Measurements from ENCODE around the gene GFPT1.
"Not testable (repeated sequence)": the region's sequence is repeated elsewhere in the genome, so short reads cannot be mapped to it uniquely, and the experiment has no call there.

Gene GFPT1

DNA sequence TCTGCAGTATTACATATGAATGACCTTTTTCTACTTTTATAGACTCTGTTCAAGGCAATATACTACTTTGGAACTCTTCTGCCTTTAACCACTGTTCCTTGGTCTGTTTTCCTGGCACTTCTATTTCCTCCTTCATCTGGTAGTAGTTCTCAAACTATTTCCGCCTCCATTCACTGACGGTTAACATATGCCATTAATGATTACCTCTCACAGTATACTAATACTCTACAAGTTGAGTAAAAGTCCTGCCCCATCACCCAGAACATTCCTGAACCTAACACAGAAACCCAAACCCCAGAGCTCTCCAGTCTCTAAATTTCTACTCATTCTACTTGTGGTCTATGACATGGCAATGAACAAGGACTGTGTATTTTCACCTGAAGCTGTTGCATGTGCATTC, 4.5 kb downstream of the GFPT1 start:
- no peak for DNase-seq

DNA sequence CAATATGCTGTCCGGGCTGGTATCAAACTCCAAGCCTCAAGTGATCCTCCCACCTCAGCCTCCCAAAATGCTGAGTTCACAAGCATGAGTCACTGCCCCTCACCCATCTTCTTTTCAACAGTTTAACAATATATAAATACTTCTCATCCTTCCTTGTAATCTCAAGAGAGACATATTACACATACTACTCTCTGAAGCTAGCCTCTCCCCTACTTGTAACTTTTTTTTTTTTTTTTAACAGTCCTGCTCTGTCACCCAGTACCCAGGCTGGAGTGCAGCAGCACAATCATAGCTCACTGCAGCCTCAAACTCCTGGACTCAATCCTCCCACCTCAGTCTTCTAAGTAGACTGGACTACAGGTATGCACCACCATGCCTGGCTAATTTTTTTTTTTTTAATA, 5.7 kb downstream of the GFPT1 start:
- no peak for DNase-seq

DNA sequence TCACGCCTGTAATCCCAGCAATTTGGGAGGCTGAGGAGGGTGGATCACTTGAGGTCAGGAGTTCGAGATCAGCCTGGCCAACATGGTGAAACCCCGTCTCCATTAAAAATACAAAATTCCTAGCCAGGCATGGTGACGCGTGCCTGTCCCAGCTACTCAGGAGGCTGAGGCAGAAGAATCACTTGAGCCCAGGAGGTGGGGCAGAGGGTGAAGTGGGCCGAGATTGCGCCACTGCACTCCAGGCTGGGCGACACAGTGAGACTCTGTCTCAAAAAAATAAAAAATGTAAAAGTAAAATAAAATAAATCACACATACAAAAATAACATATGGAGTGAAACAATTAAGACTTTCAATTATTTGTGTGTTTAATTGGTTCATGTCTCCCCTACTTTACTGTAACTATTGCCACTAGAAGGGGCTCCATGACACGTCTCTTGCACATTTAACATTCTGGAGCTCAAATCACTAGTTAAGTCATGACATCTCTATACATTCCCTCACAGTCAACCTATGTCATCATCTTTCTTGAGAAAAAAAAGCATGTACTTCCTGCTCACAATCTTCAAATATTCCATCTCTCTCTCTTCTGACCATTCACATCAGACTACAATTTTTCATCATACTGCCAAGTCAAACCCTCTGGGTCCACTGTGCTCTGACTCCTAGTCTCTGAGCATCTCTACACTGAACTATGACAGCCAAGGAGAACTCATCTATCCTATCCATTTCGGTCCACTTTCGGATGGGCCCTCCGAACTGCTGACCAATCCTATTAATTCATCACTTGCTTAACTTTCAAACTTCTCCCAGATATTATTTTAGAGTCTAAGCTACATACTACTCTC, 6.7 kb downstream of the GFPT1 start:
- DNase-seq: no peak

DNA sequence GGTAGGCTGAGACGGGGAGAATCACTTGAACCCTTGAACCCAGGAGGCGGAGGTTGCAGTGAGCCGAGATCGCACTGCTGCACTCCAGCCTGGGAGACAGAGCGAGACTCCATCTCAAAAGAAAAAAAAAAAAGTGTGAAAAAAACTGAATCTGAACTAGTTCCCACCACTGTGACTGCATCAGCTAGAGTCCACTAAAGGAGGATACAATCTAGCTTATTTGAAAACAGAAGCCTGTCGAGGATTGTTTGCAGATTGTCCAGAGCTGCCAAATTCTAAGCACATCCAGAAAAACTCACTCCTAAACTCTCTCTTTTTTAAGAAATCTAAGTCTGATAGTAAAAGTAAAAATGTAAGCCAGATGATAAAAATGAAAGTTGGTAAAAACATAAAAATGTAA, 10.6 kb downstream of the GFPT1 start:
- no peak for DNase-seq

DNA sequence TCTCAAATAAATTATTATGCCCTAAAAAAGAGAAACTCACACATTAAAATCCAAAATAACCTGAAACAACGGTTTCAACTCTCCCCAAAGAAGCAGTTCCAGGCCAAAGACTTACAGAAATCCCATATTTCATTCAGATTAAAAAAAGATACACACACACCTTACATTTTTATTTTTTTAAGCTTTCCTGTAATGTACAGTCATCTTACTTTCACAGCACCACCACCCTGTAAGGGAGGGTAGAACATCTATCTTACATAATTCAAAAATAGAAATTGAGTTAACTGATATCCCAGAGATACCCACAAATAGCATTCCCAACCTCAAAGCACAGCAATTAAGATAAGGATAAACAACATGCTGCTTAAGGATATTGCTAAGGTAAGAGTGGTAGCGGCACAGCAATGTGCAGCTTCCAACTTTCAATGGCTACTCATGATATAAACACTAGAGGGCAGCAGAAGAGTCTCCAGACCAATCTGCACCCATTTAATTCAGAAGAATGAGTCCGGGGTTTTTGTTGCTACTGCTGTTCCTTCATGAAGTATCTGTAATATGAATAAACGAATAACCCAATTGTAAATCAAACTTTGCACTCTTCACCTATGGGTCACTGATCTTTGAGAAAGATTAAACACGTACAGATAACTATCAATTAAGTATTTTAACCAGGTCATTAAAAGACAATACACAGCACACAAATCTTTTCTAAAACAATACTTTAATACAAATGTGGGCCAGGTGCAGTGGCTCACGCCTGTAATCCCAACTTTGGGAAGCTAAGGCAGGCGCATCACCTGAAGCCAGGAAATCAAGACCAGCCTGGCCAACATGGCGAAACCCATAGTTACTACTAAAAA, 11.3 kb downstream of the GFPT1 start:
- DNase-seq: peak; percentile 57

DNA sequence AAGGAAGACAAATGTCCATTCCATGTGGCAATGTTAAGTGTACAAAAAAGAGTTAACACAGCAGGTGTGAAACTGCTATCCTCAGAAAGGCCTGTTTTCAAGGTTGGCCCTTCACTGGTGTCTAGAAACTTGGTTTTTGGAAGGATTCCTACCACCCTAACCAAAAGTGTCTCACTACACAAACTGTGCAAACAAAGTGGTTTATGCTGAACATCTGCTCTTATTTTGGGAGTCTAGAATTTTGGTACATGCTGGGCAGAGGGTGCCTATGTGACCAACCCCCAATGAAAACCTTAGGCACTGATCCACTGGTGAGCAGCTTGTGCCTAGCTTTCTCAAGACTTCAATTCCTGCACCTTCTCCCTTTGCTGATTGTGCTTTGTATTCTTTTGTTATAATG, 14.3 kb downstream of the GFPT1 start:
- DNase-seq: no peak

DNA sequence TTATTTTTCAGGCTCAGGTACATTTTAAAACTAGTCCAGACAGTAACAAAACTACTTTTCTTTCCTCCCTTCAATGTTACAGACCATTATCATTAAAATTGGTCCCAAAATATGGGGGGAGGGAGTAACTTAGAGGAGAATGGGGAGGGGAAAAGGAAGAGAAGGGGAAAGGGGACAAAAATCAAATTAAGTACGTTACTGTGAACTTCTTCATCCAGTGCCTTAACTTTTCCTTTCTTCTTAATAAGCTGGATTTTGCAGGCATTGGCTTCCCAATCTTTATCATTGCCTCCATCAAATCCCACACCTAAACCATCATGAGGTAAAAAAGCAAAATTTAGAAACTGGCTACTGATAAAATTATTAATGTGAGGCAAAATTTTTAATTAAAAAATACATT, 17.2 kb downstream of the GFPT1 start:
- DNase-seq: no peak

DNA sequence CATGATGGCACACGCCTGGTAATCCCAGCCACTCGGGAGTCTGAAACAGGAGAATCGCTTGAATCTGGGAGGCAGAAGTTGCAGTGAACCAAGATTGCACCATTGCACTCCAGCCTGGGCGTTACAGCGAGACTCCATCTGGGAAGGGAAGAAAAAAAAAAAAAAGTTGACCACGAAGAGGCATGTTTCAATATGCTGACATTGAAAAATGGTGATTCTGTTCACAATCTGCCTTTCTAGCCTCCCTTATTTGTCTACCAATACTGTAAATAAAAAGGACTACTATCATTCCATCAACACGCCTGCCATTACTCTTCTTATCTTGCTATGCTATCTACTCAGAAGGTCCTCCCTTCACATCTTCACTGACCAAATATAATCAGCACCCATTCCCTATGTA, 18.4 kb downstream of the GFPT1 start:
- no peak for DNase-seq

DNA sequence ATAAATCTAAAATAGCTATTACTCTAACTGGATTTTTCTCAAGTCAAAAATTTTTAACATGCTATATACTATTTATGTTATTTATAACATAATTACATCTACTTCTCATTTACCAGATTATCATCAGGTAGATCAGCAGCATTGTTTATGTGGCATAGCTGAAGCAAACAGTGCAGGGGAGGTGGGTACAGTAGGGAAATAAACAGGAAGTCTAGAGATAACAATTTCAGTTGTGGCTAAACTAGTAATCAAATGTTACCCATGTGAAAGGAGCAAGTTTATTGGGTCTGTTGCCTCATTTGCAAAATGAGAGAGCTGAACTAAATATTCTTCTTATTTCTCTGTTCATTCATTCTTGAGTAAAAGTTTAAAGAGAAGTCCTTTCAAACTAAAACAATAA, 27.7 kb downstream of the GFPT1 start:
- DNase-seq: no peak

DNA sequence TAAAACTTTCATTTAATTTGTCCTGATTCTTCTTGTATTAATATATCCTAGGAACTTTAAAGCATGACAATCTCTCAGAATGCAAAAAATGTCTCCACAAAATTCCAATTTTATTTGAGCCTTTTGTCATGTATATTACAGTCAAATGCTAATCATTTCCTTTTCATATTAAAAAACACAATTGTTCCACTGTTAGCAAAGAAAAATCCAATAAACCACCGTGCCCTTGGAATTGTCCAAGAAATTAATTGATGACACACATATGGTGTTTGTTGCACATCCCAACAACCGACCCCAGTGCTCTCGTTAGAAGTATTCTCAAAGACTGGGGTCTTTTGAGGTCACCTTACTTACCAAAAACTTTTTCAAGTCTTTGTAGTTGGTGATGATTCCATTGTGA, 28.1 kb downstream of the GFPT1 start:
- DNase-seq: no peak

DNA sequence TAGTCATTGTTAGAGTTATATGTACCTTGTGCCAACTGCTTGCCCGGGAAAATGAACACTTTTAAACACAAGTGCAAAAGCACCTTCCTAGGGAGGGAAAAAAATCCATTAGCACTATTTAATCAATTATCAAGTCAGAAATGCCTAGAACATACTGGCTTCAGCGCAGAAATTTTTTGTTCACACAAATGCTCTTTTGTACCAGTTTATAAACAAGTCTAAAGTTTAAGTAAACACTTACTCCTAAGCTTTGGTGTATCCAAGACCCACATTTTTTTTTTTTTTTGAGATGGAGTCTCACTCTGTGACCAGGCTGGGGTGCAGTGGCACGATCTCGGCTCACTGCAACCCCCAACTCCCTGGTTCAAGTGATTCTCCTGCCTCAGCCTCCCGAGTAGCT, 30.6 kb downstream of the GFPT1 start:
- no peak for DNase-seq

DNA sequence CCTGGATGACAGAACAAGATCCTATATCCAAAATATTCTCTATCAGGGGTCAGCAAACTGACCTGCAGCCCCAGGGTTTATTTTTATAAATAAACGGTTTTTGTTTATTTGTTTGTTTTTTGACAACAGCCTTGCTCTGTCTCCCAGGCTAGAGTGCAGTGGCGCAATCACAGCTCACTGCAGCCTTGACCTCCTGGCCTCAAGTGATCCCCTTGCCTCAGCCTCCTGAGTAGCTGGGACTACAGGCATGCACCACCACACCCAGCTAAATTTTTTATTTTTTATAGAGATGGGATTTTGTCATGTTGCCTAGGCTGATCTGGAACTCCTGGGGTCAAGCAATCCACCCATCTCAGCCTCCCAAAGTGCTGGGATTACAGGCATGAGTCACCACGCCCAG, 32.1 kb downstream of the GFPT1 start:
- not testable (repeated sequence) for DNase-seq

DNA sequence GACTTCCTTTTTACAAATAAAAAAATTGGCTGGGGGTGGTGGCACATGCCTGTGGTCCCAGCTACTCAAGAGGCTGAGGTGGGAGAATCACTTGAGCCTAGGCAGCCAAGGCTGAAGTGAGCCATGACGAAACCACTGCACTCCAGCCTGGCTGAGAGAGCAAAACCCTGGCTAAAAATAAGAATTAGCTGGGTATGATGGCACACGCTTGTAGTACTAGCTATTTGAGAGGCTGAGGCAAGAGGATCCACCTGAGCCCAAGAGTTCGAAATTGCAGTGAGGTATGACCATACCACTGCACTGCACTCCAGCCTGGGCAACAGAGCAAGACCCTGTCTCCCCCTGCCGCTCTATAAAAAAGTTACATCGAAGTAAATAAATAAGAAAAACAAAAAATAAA, 33.7 kb downstream of the GFPT1 start:
- no peak for DNase-seq

DNA sequence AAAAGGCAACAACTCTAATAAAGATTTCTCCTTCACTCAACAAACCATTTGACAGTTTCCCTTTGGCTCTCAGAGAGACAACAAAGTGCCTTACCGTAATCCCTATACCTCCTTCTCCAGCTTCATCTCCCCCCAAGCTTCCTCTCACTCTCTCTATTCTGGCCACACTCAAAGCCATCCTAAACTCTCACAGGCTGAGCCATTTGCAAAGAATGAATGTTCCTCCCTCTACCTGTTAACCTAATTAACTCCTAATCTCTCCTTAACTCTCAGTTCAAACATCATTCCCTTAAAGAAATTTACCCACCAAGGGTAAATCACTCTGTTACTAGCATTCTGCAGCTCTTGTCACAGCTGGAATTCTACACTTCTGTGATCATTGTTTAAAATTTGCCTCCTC, 38.2 kb downstream of the GFPT1 start:
- DNase-seq: no peak

DNA sequence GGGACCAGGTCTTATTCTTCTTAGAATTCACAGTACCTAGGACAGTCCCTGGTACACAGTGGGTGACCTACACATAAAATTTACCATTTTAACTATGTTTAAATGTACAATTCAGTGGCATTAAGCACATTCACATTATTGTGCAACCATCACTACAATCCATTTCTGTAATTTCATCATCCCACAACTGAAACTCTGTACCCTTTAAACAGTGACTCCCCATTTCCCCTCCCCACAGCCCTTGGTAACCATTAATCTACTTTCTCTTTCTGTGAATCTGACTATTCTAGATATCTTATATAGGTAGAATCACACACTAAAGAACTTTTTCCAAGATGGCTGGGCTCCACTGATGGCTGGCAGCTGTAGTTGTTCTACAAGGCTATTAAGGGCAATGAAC, 41.6 kb downstream of the GFPT1 start:
- DNase-seq: no peak

DNA sequence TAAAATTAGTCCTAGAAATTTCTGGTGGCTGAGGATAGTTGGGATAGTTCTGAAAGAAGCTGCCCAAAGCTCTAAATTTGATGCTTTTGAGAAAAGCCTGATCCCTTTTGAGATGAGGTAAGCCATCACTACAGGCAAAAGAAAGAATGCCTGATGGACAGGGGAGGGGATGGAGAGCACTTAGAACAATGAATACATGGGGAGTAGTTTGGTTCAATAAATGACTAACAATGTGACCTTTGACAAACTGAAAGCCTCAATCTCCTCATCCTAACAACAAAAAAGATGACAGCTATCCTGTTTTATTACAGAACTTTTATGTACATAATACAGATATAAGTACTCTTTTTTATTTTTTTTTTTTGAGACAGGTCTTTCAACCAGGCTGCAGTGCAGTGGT, 42.7 kb downstream of the GFPT1 start:
- DNase-seq: no peak

DNA sequence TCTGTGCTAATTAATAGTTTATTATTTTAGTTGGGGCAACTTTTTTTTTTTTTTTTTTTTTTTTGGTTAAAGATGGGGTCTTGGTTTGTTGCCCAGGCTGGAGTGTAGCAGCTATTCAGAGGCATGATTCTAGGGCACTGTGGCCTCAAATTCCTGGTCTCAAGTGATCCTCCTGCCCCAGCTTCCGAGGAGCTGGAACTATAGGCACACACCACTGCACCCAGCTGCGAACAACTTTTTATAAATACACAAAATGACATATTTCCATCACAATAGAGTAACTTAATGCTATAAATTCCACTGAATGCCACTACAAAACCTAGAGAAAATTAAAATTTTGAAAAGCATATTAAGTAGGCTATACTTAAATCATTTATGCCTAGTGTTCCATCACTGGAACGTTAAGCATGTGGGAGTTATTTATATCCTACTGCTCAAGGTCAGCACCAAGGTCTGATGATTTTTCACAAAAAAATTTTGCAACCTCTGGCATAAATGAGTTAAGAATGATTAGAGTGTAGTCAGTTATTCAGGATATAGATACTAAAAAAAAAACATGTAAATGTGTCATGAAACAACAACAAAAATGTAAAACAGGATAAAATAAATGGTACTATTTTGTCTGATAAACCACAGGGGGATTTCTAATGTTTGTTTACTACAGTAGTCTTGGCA, 46.8 kb downstream of the GFPT1 start:
- no peak for DNase-seq

DNA sequence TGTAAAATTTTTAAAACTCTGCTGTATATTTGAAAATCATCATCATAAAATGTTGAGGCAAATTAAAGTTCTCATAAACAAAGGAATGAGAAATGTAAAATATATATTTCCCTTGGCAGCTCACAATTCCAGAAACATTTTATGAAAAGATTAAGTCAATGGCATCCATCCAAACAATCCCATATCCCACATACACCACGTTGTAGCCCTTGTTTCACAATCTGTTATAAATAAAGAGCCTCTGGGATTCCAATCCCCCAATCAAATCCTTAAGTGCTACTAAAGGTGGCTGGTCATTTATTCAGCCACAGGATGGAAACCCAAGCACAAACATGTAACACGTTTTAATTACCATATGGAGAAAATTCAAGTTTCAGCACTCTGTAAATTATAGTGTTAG, 51.7 kb downstream of the GFPT1 start:
- no peak for DNase-seq

DNA sequence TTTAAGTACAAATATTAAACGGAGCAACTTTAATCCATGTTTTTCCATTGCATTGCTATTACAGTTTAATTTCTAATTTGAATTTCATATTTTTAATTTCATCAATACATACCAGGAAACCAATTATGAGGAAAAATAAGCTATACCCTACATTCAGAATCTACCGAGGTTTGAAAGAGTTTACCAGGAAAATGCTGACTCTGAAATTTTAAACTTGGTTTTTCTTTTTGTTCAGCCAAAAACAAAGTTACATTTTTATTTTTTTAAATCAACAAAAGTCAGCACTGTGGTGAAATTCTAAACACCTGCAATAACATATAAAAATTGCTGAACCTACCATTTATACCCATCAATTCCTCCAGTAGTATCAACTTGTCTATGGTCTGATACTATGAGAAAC, 53.7 kb downstream of the GFPT1 start:
- no peak for DNase-seq

DNA sequence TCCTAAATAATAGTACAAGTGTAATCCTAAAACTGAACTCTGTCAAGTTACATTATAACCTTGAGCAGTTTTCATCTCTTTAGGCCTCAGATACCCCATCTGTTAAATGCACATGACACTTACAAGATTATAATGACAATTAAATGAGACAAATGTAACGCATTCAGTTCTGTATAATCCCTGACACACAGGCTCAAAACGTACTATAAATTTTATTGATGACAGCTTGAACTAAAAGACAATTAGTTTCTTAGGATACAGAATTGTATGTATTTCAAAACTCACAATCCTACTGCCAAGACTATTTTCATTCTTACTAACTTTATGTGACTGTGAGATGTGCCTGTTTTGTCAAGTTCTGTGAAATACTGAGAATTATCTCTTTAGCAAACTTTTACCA, 56.2 kb downstream of the GFPT1 start:
- no peak for DNase-seq

DNA sequence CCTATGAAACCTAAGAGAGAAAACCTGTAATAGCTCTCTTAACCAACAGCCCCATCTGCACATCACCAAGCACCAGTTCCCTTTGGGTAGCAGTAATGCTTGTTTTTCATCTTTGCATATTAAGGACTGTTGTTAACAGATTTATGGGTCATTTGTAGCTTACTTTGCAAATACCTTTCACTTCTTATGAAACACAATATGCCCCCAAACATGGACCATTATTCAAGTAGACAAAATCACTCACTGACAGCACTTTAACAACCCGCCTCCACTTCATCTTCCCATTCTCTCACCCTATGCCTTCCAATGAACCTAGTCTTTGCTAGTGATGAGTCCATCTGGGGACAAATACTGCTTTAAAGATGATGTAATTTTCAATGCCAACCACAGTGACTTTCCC, 64.4 kb downstream of the GFPT1 start:
- no peak for DNase-seq

DNA sequence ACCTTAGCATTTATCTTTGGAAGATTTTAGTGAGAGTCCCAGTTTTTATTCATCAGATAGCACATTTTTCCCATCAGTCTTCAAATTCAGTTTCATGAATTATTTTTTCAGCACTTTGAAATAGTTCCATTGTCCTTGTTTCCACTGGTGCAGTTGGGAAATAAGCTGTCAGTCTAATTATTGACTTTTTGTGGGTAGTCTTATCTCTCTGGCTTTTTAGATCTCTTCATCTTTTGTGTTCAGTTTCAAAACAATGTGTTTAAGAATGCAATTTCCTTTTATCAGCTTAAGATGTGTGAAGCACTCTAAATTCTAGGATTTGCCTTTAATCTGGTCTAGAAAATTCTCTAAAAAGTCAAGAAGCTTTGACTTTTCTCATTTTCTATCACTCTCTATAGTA, 70.5 kb downstream of the GFPT1 start:
- no peak for DNase-seq

DNA sequence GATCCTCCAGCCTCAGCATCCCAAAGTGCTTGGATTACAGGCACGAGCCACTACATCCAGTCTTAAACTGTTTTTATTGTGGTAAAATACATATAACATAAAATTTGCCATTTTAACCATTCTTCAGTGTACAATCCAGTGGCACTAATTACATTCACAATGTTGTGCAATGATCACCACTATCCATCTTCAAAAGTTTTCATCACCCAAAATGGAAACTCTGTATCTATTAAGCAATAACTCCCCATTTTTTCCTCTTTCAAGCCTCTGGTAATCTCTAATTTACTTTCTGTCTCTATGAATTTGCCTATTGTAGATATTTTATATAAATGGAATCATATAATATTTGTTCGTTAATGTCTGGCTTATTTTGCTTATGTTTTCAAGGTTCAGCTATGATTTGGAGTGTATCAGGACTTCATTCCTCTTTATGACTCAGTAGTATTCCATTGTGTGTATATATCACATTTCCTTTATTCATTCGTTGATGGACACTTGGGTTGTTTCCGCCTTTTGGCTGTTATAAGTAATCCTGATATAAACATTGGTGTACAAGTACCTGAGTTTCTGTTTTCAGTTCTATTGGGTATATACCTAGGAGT, 71.8 kb downstream of the GFPT1 start:
- no peak for DNase-seq

Data from CD4-positive, alpha-beta T cell treated with Interleukin-12 subunit alpha and Interleukin-12 subunit beta, for 1 hour (primary cell).